Uterus (tissue), 4 donors: ENCODE results near the gene C19orf33. TPM values are rescaled to one million over a fixed set of nuclear protein-coding genes. Genes with fewer than 3 reads are reported as not detected.
"Not testable (repeated sequence)": the region's sequence is repeated elsewhere in the genome, so short reads cannot be mapped to it uniquely, and the experiment has no call there.

ENCODE experiments used
- DNase-seq, 2 donors: peaks; one replicate each; pipeline ENCODE4 v3.0.0-alpha.2; 2019 to 2020
- H3K27ac ChIP-seq, 2 donors: fragments of 200-600 bp; sonication (generic); 1 replicate in 1 of 2; 2 replicates in 1 of 2; pipeline ENCODE4 v1.5.1; 2016 to 2018
- H3K27me3 ChIP-seq, 2 donors: fragments of 200-600 bp; sonication (generic); one replicate each; pipeline ENCODE4 v1.5.1; 2018 to 2019; ENCODE audit warnings: control low read depth in 1 of 2
- H3K36me3 ChIP-seq, 2 donors: fragments of 200-600 bp; sonication (generic); one replicate each; pipeline ENCODE4 v1.5.1; 2019; ENCODE audit warnings: control low read depth in 1 of 2
- H3K4me1 ChIP-seq, 2 donors: fragments of 200-600 bp; sonication (generic); one replicate each; pipeline ENCODE4 v1.5.1; 2018 to 2019; ENCODE audit warnings: control low read depth in 1 of 2
- H3K4me3 ChIP-seq, 2 donors: fragments of 200-600 bp; sonication (generic); 1 replicate in 1 of 2; 2 replicates in 1 of 2; pipeline ENCODE4 v1.5.1; 2018 to 2019; ENCODE audit warnings: mild to moderate bottlenecking in 1 of 2
- H3K9me3 ChIP-seq, 2 donors: fragments of 200-600 bp; sonication (generic); one replicate each; pipeline ENCODE4 v1.5.1; 2019; ENCODE audit warnings: control low read depth in 1 of 2
- CTCF ChIP-seq, 4 experiments: fragments of 200-600 bp in 2 of 4; fragments of 450-650 bp in 2 of 4; sonication (generic) in 2 of 4; IDR thresholded peaks; one replicate each; pipeline ENCODE4 v1.5.1; 2016 to 2019; ENCODE audit warnings: antibody characterized with exemption in 4 of 4, mild to moderate bottlenecking in 2 of 4, moderate library complexity in 1 of 4
- POLR2A ChIP-seq, 2 donors: fragments of 450-650 bp; IDR thresholded peaks; one replicate each; pipeline ENCODE4 v1.6.1; 2016; ENCODE audit warnings: antibody characterized with exemption in 2 of 2, mild to moderate bottlenecking in 1 of 2, moderate library complexity in 1 of 2
- intact Hi-C: fragments of 100-400 bp; cut with DNase I; formaldehyde crosslinking; loops from one replicate; pipeline ENCODE4 v1.15.1; 2023; ENCODE audit warnings: low total_unique reads
- total RNA-seq, 4 donors: library from RNA; depleted of rRNA in 3 of 4; stranded (reverse); fragments of >200 nt in 3 of 4; gene quantifications; one replicate each; pipeline versions ENCODE4 v1.1.0 to v1.2.4, GENCODE V29; 2014 to 2023
- donor health status: DM: yes; HTN: yes; CAD: no.

The C19orf33 gene
- 10 to 100 TPM in 1 of 4 donors, 1 to 10 TPM in 2, not detected in 1; 2.9 to 15.3 (median 4.1) TPM for total RNA-seq

GRCh38 chr19:38303517-38304351, at the start of gene C19orf33:
C19orf33 (plus strand) TSS chr19:38304251; CDS start chr19:38304262, 11 bp downstream.
- DNase-seq = no peak
- H3K4me1 ChIP-seq = no peaks in the 10 kb centered on the region
- TF ChIP-seq POLR2A (IDR thresholded peaks at IDR 0.05) (no peak), CTCF (IDR thresholded peaks at IDR 0.05) (no peak)
- H3K36me3 ChIP-seq = no peaks in the 10 kb centered on the region
- intact Hi-C loops = no loop called here
- H3K27me3 ChIP-seq = no peaks in the 10 kb centered on the region
- no peaks in the 10 kb centered on the region for H3K9me3 ChIP-seq
- H3K4me3 ChIP-seq = no peak within 1 kb of the TSS
- no peak within 1 kb of the TSS for H3K27ac ChIP-seq

- TF ChIP-seq POLR2A (IDR thresholded peaks at IDR 0.05) (no peak), CTCF (IDR thresholded peaks at IDR 0.05) (no peak)
- intact Hi-C loops = no loop called here
- no peaks in the 10 kb centered on the region for H3K9me3 ChIP-seq
- H3K27me3 ChIP-seq = no peaks in the 10 kb centered on the region
- H3K36me3 ChIP-seq = no peaks in the 10 kb centered on the region
- peak overlapping the region; percentile 92 for H3K27ac ChIP-seq
- H3K4me1 ChIP-seq = peaks cover 0 to 9% of the 10 kb centered on the region in 2 donors
- H3K4me3 ChIP-seq = peak overlapping the region; percentile 56 to 58
- DNase-seq = no peak
These were observed 48.6 kb upstream of the C19orf33 start for GRCh38 chr19:38255383-38256014.

GRCh38 chr19:38261942-38262341, 42.1 kb upstream of the C19orf33 start:
- H3K27ac ChIP-seq, H3K36me3 ChIP-seq, H3K27me3 ChIP-seq, DNase-seq, H3K4me3 ChIP-seq, H3K4me1 ChIP-seq, H3K9me3 ChIP-seq, intact Hi-C loops: not testable (repeated sequence)

- Histone ChIP-seq H3K36me3 (no peaks in the 10 kb centered on the region), H3K27ac (no peak overlapping the region), H3K27me3 (no peaks in the 10 kb centered on the region), H3K4me3 (no peak overlapping the region), H3K4me1 (no peaks in the 10 kb centered on the region), H3K9me3 (no peaks in the 10 kb centered on the region)
- intact Hi-C loops = no loop called here
- no peak for TF ChIP-seq CTCF (IDR thresholded peaks at IDR 0.05)
- no peak for TF ChIP-seq POLR2A (IDR thresholded peaks at IDR 0.05)
- no peak for DNase-seq
These were observed 41.3 kb upstream of the C19orf33 start for GRCh38 chr19:38262585-38263268.

- Histone ChIP-seq H3K9me3 (no peaks in the 10 kb centered on the region), H3K27me3 (no peaks in the 10 kb centered on the region), H3K4me3 (peak overlapping the region; percentile 16 to 53), H3K36me3 (no peaks in the 10 kb centered on the region), H3K27ac (peak overlapping the region in 1 of 2 donors; percentile 61), H3K4me1 (no peaks in the 10 kb centered on the region)
- DNase-seq = no peak
- TF ChIP-seq CTCF (IDR thresholded peaks at IDR 0.05) (no peak), POLR2A (IDR thresholded peaks at IDR 0.05) (no peak)
- intact Hi-C loops = no loop called here
These were observed 40.2 kb upstream of the C19orf33 start for GRCh38 chr19:38263689-38264485.
